Measurements from ENCODE around the gene MYORG.

MYORG gene

DNA sequence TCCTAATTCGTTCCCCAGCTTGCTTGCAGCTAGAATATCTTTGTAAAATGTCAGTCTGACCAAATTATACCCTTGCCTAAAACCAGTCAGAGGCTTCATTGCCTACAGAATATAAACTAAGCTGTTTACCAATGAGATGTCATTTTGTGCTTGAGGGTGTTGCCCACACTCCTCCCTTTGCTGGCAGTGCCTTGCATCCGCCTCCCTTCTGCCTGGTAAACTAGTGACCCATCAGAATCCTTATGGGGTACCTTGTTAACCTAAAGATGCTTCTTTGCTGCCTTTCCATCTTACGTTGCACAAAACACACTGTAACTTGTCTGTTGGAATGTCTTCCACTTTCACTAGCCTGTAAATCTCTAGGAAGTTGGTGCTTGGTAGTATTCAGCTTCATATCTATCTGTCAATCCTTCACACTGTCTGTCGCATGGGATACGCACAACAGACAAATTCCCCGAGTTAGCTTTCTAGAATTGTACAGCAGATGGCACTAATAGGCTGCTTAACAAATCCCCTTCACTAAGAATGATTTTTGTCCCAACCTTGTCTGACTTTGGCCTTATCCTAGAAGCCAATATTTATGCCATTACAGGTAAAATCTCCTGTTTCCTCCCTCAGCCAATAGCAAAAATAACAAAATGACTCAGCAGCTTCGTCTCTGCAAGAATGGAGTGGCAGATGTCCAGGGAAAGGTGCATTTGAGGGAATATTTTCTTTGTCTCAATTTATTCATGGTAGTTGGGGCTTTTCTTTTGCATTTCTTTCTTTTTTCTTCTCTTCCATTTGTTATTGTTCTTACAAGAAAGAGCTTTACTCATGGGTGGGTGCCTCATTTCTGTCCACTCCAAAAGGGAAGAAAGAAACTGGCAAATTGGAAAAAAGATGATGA lies 44.4 kb downstream of the MYORG start:
- DNase-seq = no peak

DNA sequence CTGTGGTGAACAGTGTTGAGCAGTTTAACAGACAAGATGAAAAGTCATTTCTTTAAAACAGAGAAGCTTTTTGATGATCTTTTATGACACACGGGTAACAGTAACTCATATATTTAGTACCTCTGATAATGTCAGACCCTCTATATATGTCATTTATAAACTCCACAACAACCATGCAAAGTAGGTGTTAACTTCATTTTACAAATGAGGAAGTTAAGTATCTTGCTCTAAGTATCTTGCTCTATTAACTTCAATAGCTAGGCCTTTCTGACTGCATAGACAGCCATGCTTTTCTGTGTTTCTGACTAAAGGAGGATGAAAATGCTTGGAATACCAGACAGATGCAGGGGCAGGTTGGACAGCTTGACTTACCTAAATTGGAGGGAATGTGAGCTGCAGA lies 45.5 kb downstream of the MYORG start:
- no peak for DNase-seq

DNA sequence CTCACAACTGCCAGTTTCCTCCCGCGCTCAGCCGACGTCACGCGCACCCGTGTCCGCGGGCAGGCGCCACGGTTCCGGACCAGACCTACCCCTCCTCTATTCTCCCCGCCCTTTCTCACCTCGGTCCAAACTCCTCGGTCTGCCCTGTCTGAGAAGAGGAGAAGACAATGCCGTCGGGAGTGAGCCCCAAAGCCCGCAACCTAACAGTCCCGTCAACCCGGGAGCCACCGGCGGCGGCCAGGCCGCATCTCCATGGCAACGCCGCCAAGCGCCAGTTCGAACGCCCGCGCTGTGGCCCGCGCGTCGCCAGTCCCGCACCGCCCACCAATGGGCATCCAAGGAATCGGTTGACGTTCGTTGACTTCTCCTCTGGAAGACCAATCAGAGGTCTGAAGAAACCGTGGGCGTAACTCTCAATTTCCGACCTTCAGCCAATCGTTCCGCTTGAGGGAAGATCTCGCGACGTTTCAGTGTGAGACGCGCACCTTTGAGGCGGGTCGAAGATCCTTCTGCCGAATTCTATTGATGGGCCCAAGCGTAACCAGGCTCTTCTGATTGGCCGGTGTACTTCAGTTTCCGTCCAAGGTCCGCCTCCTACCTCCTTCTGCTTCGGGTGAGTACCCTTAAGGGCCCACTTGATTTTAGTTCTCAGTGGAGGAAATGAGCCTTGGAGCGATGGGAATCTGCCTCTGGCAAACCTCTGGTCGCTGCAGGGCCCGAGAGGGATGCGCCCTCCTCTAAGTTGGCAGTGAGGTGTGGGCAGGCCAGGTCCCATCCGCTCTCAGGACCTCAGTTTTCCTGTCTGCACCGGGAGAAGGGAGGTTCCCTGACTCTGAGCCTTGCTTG lies 47.5 kb downstream of the MYORG start, which contains the start of the genes KIF24 and NUDT2:
TSS of gene KIF24 (minus strand) at position 282 of the 846 bp plus-strand sequence. CDS start 17,922 bp downstream, outside the sequence.
TSS of gene NUDT2 (plus strand) at position 583 of the 846 bp plus-strand sequence. CDS start 9,471 bp downstream, outside the sequence.
- DNase-seq = peak; percentile 95

DNA sequence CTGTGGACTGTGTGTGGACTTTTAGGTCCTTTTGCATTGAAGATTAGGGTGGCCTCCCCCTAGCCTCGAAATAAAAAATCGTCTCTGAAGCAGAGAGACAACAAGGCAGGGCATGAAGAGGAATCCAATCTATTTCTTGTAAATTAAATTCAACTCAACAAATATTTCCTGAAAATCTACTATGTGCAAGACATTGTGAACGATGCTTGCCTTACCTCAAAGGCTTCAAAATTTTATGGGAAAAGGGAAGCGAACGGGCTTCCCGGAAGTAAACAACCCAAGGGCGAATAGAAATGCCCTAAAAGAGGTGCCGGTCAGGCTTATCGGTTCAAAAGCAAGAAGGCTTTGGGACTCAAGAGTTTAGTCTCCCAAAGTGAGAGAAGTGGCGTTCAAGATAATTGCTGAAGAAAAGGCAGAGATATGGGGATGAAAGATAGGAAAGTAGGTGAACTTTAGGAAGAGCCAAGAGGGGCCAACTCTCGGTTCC lies 48.2 kb downstream of the MYORG start:
- DNase-seq = no peak

DNA sequence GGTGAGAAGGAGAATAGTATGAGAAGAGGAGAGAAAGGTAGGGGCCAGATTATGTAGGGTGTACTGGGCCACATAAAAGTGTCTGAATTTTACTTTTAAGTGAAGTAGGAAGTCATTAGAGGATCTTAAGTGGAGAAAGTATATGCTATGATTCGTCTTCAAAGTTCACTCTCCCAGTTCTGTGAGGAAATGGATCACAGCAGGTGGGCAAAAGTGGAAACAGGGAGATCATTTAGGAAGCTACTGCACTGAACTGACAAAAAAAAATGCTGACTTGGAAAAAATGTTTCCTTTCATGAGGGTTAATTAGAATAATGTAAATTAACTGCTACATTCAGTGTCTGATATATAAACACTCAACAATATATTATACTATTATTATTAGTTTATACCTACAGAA lies 50.0 kb downstream of the MYORG start:
- DNase-seq = no peak

DNA sequence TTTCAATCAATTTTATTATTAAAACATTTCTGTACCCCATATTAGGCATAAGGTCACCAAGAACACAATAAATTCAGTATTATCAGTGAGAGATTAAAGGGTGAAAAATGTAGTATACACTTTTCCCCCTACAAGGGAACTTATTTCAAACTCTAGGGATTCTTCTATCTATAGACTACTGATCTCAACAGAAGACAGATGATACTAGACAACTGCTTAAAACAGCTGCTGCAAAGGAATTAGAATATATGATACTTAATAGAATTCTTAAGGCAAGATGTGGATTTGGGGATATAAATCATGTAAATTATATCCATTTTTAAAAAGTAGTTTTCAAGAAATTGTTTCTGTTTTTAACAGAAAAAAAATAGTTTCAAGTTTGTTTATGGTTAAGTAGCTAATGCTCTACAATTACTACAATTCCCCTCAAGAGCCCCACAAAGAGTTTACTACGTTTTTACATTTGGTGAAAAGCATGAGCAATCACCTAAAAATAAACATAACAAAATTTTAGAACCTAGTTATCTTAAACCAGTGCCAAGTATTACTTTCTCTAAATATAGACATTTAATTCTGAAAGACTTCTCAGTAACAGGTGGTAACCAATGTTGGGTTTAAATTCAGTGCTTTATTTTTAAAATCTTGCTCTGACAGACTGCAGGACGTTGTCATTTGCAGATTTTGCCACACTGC lies 53.7 kb downstream of the MYORG start:
- DNase-seq = no peak

DNA sequence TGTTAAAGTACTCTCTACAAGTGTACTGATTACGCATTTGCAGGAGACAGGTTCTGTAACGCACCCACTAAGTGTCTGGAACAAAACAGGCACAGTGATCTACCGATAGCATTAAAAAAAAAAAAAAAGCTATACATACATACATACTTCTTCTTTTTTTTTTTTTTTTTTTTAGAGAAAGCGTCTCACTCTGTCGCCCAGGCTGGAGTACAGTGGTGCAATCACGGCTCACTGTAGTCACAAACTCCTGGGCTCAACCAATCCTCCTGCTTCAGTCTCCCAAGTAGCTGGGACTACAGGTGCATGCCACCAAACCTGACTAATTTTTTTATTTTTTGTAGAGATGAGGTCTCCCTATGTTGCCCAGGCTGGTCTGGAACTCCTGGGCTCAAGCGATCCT lies 55.2 kb downstream of the MYORG start:
- no peak for DNase-seq

DNA sequence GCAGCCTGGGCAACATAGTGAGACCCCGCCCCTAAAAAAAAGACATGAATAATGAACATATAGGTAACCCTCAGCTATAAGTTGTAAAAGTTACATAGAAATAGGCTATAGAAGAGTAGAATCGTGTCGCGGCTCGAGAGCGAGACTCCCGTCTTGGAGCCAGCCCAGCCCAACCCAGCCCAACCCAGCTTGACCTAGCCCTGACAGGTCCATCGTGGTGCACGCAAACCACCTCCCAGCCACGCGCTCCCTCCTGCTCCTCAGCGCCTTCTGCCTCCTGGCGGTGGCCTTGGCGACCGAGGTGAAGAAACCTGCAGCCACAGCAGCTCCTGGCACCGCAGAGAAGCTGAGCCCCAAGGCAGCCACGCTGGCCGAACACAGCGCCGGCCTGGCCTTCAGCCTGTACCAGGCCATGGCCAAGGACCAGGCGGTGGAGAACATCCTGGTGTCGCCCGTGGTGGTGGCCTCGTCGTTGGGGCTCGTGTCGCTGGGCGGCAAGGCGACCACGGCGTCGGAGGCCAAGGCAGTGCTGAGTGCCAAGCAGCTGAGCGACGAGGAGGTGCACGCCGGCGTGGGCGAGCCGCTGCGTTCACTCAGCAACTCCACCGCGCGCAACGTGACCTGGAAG lies 58.4 kb downstream of the MYORG start:
- DNase-seq = no peak

DNA sequence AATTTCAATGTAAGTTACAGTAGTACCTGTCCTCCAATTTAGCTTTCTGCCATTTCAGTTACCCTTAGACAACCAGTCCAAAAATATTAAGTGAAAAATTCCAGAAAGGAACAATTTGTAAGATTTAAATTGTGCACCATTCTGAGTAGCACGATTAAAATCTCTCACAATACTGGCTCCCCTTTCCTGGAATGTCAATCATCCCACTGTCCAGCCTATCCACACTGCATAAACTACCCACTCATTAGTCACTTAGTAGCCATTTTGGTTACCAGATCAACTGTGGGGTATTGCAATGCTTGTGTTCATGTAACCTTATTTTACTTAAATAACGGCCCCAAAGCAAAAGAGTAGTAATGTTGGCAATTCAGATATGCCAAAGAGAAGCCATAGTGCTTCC lies 59.3 kb downstream of the MYORG start:
- no peak for DNase-seq
